HL-60 (cell line): Measurements from ENCODE around the gene ALDOB.

Source experiments
- DNase-seq, 2 experiments: peaks; one replicate each; pipeline ENCODE4 v3.0.0-alpha.2; 2010 to 2020; ENCODE audit warnings: low read depth in 1 of 2, low spot score in 1 of 2
- H3K27ac ChIP-seq: fragments of 250-450 bp; sonication (Bioruptor Pico); replicated peaks from 2 replicates; pipeline ENCODE4 v1.5.1; 2020; ENCODE audit warnings: mild to moderate bottlenecking, moderate library complexity
- H3K27me3 ChIP-seq: fragments of 250-450 bp; sonication (Bioruptor Pico); 2 replicates; pipeline ENCODE4 v1.5.1; 2021; ENCODE audit warnings: mild to moderate bottlenecking, moderate library complexity; ENCODE audit not compliant: insufficient read depth, poor library complexity, severe bottlenecking
- H3K4me3 ChIP-seq: replicated peaks from 2 replicates; pipeline ENCODE4 v1.5.1; 2011; ENCODE audit warnings: mild to moderate bottlenecking, control low read depth, low read length; ENCODE audit not compliant: insufficient read depth
- CTCF ChIP-seq: IDR thresholded peaks from one replicate; pipeline ENCODE4 v1.5.1; 2011; ENCODE audit warnings: low read length, control low read depth, inconsistent platforms; ENCODE audit not compliant: insufficient read depth
- GABPA ChIP-seq: IDR thresholded peaks from 2 replicates; pipeline ENCODE4 v1.6.1; 2012; ENCODE audit warnings: low read depth
- POLR2AphosphoS5 ChIP-seq: IDR thresholded peaks from 2 replicates; pipeline ENCODE4 v1.6.1; 2012; ENCODE audit warnings: low read depth
- REST ChIP-seq: IDR thresholded peaks from 2 replicates; pipeline ENCODE4 v1.6.1; 2012; ENCODE audit warnings: low read depth; ENCODE audit not compliant: insufficient replicate concordance
- SPI1 ChIP-seq: IDR thresholded peaks from 2 replicates; pipeline ENCODE4 v1.6.1; 2012; ENCODE audit warnings: low read depth, mild to moderate bottlenecking, borderline replicate concordance

ALDOB gene

GRCh38 chr9:101419863-101420262, 15.7 kb downstream of the ALDOB start:
- H3K27me3 ChIP-seq: no peaks in the 10 kb centered on the region
- no peak for TF ChIP-seq SPI1
- no peak for TF ChIP-seq REST
- no peak for TF ChIP-seq GABPA
- no peak for DNase-seq
- no peak overlapping the region for H3K4me3 ChIP-seq
- no peak overlapping the region for H3K27ac ChIP-seq

GRCh38 chr9:101418518-101419430, 16.8 kb downstream of the ALDOB start:
- TF ChIP-seq POLR2AphosphoS5 (no peak), GABPA (no peak), SPI1 (no peak), CTCF (no peak), REST (no peak)
- Histone ChIP-seq H3K27ac (no peak overlapping the region), H3K4me3 (no peak overlapping the region), H3K27me3 (no peaks in the 10 kb centered on the region)
- DNase-seq: no peak

- H3K4me3 ChIP-seq: no peak overlapping the region
- TF ChIP-seq SPI1: no peak
- no peak for TF ChIP-seq POLR2AphosphoS5
- no peak for TF ChIP-seq REST
- no peak for TF ChIP-seq CTCF
- TF ChIP-seq GABPA: no peak
- H3K27ac ChIP-seq: no peak overlapping the region
- DNase-seq: no peak
- no peaks in the 10 kb centered on the region for H3K27me3 ChIP-seq
These were observed 17.6 kb downstream of the ALDOB start for GRCh38 chr9:101417977-101418376.
